HCT116 (cell line): ENCODE measurements around the gene NAA20.

Source experiments
- EGR1 ChIP-seq: IDR thresholded peaks from 2 replicates; pipeline ENCODE4 v1.6.1; 2012; ENCODE audit warnings: low read depth
- EZH2 ChIP-seq: fragments of 200-600 bp; sonication (generic); IDR thresholded peaks from 2 replicates; pipeline ENCODE4 v1.6.1; 2017; ENCODE audit warnings: antibody characterized with exemption, mixed run types
- POLR2A ChIP-seq: IDR thresholded peaks from 2 replicates; pipeline ENCODE4 v1.7.0; 2011; ENCODE audit warnings: borderline replicate concordance; ENCODE audit not compliant: insufficient read depth, insufficient read length; ENCODE audit errors: extremely low read depth
- POLR2AphosphoS5 ChIP-seq: IDR thresholded peaks from 2 replicates; pipeline ENCODE4 v1.6.1; 2011; ENCODE audit warnings: mild to moderate bottlenecking, low read depth, low read length, moderate library complexity
- RAD21 ChIP-seq: IDR thresholded peaks from 2 replicates; pipeline ENCODE4 v1.6.1; 2012; ENCODE audit warnings: low read depth, mild to moderate bottlenecking
- SIN3A ChIP-seq: IDR thresholded peaks from 2 replicates; pipeline ENCODE4 v1.6.1; 2012; ENCODE audit warnings: low read depth
- YY1 ChIP-seq: IDR thresholded peaks from 2 replicates; pipeline ENCODE4 v1.6.1; 2011; ENCODE audit warnings: low read length, low read depth, moderate library complexity, mild to moderate bottlenecking; ENCODE audit not compliant: insufficient replicate concordance; ENCODE audit errors: extremely low read depth
- ZFX ChIP-seq: fragments of 450-650 bp; IDR thresholded peaks from 2 replicates; pipeline ENCODE4 v1.6.1; 2017
- ZNF274 ChIP-seq: fragments of 200-500 bp; sonication (Bioruptor generic); IDR thresholded peaks from 2 replicates; pipeline ENCODE4 v1.6.1; 2014; ENCODE audit warnings: mild to moderate bottlenecking, low read depth, low read length, inconsistent platforms
- TF ChIP-seq, protein P1 (sequence below), 3 experiments: fragments of 200-600 bp in 1 of 3; sonication (generic) in 1 of 3; IDR thresholded peaks in 2 of 3; conservative IDR thresholded peaks in 1 of 3; 2 replicates each; pipeline ENCODE4 v1.5.1; 2012 to 2017; ENCODE audit warnings: low read depth in 2 of 3, low read length in 2 of 3, antibody characterized with exemption in 1 of 3, borderline replicate concordance in 1 of 3, control low read depth in 1 of 3, mild to moderate bottlenecking in 1 of 3, mixed read lengths in 1 of 3, mixed run types in 1 of 3, moderate library complexity in 1 of 3; ENCODE audit not compliant: insufficient read depth in 1 of 3
- TF ChIP-seq, protein P2 (sequence below): IDR thresholded peaks from 2 replicates; pipeline ENCODE4 v1.6.1; 2011; ENCODE audit warnings: mild to moderate bottlenecking, low read length, moderate library complexity; ENCODE audit not compliant: insufficient replicate concordance; ENCODE audit errors: extremely low read depth
- TF ChIP-seq, protein P3 (sequence below): IDR thresholded peaks from 2 replicates; pipeline ENCODE4 v1.6.1; 2012; ENCODE audit warnings: low read depth

DNA sequence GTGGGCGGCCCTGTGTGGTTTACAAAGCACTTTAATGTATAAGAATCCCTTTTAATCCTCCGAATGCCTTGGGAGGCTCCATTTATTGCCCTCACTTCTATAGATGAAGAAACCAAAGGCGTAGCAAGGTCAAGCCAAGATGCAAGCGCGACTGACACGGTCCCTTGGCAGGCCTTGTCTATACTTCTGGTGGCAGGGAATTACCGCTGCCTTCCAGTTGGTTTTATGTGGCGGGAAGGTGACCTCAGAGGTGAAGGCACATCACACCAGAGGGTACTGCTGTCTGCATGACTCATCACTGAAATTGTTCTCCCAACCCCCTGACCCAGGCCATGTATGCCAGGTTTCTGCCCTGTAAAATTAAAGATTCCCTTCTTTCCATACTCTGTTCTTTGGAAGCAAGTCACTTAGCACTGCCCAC, 36.1 kb upstream of the NAA20 start:
- TF ChIP-seq EZH2, result no peak
- TF ChIP-seq, protein P1, sequence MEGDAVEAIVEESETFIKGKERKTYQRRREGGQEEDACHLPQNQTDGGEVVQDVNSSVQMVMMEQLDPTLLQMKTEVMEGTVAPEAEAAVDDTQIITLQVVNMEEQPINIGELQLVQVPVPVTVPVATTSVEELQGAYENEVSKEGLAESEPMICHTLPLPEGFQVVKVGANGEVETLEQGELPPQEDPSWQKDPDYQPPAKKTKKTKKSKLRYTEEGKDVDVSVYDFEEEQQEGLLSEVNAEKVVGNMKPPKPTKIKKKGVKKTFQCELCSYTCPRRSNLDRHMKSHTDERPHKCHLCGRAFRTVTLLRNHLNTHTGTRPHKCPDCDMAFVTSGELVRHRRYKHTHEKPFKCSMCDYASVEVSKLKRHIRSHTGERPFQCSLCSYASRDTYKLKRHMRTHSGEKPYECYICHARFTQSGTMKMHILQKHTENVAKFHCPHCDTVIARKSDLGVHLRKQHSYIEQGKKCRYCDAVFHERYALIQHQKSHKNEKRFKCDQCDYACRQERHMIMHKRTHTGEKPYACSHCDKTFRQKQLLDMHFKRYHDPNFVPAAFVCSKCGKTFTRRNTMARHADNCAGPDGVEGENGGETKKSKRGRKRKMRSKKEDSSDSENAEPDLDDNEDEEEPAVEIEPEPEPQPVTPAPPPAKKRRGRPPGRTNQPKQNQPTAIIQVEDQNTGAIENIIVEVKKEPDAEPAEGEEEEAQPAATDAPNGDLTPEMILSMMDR (IDR thresholded peaks at IDR 0.05 in 2 of 3, conservative IDR thresholded peaks at IDR 0.05 in 1 of 3; ENCODE audit: borderline replicate concordance in 1 of 3, insufficient read depth in 1 of 3, low read depth in 2 of 3, low read length in 2 of 3), result no peak
- TF ChIP-seq POLR2A, result no peak
- TF ChIP-seq ZNF274, result no peak
- TF ChIP-seq, protein P2, sequence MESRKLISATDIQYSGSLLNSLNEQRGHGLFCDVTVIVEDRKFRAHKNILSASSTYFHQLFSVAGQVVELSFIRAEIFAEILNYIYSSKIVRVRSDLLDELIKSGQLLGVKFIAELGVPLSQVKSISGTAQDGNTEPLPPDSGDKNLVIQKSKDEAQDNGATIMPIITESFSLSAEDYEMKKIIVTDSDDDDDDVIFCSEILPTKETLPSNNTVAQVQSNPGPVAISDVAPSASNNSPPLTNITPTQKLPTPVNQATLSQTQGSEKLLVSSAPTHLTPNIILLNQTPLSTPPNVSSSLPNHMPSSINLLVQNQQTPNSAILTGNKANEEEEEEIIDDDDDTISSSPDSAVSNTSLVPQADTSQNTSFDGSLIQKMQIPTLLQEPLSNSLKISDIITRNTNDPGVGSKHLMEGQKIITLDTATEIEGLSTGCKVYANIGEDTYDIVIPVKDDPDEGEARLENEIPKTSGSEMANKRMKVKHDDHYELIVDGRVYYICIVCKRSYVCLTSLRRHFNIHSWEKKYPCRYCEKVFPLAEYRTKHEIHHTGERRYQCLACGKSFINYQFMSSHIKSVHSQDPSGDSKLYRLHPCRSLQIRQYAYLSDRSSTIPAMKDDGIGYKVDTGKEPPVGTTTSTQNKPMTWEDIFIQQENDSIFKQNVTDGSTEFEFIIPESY, result no peak
- TF ChIP-seq YY1, result no peak
- TF ChIP-seq, protein P3, sequence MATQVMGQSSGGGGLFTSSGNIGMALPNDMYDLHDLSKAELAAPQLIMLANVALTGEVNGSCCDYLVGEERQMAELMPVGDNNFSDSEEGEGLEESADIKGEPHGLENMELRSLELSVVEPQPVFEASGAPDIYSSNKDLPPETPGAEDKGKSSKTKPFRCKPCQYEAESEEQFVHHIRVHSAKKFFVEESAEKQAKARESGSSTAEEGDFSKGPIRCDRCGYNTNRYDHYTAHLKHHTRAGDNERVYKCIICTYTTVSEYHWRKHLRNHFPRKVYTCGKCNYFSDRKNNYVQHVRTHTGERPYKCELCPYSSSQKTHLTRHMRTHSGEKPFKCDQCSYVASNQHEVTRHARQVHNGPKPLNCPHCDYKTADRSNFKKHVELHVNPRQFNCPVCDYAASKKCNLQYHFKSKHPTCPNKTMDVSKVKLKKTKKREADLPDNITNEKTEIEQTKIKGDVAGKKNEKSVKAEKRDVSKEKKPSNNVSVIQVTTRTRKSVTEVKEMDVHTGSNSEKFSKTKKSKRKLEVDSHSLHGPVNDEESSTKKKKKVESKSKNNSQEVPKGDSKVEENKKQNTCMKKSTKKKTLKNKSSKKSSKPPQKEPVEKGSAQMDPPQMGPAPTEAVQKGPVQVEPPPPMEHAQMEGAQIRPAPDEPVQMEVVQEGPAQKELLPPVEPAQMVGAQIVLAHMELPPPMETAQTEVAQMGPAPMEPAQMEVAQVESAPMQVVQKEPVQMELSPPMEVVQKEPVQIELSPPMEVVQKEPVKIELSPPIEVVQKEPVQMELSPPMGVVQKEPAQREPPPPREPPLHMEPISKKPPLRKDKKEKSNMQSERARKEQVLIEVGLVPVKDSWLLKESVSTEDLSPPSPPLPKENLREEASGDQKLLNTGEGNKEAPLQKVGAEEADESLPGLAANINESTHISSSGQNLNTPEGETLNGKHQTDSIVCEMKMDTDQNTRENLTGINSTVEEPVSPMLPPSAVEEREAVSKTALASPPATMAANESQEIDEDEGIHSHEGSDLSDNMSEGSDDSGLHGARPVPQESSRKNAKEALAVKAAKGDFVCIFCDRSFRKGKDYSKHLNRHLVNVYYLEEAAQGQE, result no peak
- TF ChIP-seq SIN3A, result no peak
- TF ChIP-seq EGR1, result no peak
- TF ChIP-seq POLR2AphosphoS5, result no peak
- TF ChIP-seq ZFX, result no peak
- no peak for TF ChIP-seq RAD21
